Right renal pelvis (tissue), 4 donors: Measurements from ENCODE around the gene TOMM40L. TPM values are rescaled to one million over a fixed set of nuclear protein-coding genes. Genes with fewer than 3 reads are reported as not detected.
"Not testable (repeated sequence)": the region's sequence is repeated elsewhere in the genome, so short reads cannot be mapped to it uniquely, and the experiment has no call there.

Experiments
- DNase-seq, 4 donors: peaks; one replicate each; pipeline ENCODE4 v3.0.0-alpha.2; 2013; ENCODE audit warnings: low read depth in 4 of 4, low spot score in 3 of 4, missing footprints in 1 of 4
- polyA plus RNA-seq, 4 donors: library from polyadenylated mRNA; unstranded; fragments of 120-200 nt; gene quantifications; one replicate each; pipeline ENCODE4 v1.2.1, GENCODE V29; 2013; ENCODE audit not compliant: insufficient read length in 4 of 4

TOMM40L gene
- polyA plus RNA-seq, 4 donors = 14.5 to 15.5 (median 14.9) TPM

DNA sequence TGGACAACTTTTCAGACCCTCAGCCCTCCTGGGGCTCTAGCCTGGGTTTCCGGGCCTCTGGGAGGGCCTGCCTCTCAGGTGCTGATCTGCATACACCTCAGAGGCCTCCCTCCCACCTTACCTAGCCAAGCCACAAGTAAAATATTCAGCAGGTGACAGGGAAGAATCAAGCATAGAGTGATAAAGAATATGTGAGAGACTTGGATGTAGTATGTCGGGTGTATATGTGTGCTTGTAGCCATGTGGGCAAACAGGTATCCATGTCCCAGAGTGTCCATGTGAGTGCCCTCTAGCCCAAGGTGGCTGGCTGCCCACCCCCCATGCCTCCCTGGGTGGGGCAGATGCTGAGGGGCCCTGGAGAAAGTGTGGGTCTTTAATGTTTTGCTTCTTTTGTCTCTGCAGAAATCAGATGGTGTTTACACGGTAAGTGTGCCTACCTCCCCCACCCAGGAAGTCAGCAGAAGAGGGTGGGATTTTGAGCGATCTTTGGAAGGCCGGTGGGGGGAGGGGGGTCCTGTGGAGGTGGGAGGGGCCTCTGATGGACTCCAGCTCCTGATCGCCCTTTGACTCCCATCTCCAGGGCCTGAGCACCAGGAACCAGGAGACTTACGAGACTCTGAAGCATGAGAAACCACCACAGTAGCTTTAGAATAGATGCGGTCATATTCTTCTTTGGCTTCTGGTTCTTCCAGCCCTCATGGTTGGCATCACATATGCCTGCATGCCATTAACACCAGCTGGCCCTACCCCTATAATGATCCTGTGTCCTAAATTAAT is 7.4 kb upstream of the TOMM40L start:
- no peak for DNase-seq

DNA sequence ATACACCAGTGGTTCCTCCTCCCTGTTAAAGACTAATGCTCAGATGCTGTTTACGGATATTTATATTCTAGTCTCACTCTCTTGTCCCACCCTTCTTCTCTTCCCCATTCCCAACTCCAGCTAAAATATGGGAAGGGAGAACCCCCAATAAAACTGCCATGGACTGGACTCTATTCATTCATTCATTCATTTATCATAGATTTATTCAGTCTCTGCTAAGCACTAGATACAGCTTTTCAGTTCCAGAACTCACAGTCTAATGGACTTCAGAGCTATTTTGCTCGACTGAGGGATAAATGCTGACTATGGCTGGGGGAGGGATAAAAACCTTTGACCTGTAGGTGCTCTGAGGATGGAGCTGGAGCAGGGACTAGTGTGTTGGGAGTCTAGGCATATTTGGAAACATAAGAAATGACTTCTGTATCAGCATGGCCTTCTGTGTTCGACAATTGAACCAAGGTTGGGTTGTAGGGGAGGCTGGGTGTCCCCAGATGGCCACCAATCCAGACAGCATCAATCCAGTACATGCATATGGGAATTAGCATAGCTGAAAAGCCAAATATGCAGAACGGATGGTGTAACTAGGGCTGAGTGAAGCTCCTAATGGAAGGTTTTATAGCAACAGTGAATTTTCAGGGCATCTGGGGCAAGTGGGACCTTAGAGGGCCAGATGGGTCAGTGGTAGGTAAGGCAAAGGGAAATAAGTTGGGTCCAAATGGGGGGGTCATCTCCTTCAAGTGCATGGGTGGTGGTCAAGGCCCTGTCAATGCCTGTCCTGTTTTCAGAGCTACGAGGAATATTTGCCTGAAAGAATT is 6.6 kb upstream of the TOMM40L start:
- DNase-seq = no peak

DNA sequence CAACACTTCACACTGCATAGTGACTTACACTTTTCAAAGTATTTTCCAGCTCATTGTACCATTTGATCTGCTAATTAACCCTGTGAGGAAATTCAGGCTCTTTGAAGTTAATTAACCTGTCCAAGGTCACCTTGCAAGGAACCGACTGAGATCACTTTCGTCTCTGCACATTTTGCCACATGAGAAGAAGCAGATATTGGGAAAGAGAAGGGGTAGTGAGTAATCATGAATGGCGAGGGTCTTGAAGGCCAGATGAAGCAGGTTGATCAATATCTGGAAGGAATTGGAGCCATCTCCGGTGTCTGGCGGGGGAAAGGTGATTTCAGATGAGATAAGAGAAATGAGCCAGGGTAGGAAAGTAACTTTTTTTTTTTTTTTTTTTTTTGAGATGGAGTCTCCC is 5.9 kb upstream of the TOMM40L start:
- DNase-seq = no peak

DNA sequence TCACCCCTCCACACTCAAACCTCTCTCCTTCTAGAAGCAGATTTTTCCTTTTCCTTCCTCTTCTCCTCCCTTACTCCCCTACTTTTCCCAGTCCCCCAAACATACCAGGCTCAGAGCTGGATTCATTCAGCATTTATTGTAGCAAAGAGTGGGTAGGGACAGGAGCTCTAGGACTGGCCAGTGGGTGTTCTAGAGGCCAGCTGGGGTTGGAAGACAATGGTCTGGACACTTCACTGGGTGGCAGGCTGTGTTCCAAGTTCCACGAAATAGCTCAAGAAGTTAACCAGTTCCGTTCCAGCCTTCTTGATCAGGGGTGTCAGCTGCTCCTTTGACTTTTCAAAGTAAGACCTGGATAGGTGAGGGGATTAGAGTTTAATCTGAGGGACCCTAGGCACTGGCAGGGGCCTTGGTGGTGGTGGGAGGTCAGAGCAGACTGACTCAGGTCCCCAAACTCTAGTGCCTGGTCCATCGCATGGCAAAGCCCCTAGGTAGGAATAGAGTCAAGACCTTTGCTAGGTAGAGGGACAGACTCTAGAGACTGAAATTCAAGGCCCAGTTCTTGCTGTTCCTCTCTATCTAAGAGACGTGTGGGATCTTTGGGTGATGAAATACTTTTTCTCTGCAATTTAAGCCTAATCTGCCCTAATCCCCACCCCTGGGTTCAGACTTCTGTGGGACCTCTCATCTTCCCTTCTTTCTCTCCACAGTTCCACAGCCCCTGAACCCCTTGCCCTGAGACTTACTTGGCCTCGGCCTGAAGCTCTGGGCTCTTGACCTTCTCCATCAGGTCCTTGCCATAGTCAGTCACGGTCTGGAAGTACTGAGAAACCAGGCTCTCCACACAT is 3.5 kb upstream of the TOMM40L start:
- DNase-seq = no peak

DNA sequence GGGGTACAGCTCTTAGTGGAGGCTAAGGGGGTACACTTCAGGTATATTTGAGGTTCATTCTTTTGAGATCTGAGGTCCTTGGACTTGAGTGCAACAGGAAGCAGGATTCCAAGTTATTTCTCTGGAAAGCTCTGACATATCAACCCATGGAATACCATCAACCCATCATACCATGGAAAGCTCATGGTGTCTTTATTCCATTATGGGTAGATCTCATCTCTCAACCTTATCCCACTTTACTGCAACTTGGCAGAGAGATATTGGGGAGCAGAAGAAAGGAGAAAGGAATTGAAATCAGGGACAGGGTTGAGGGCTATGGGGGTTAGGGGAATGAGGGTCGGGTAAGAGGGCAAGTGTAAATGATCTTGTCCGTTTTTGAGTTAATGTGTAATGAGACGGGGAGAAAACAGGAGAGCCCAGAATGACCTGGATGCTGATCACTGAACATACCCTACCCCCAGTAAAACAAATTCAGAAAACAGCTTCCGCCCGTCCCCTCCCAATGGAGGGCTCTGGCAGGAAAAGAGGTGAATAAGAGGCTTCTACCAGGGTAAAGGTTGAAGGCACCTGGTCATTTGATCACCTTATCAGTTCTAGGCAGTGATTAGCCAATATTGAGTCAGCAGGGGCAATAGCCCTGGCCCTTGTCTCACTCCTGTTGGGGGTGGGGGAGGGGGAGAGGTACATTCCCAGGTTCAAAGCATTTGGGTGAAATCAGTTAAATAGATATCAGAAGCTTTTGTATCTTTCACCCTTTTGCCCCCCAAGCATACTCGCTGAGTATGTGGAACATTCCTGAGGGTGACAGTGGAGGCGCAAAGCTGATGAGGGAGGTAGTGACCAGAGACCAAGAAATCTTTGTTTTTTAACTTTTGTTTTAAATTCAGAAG is 1.8 kb upstream of the TOMM40L start:
- DNase-seq = no peak

DNA sequence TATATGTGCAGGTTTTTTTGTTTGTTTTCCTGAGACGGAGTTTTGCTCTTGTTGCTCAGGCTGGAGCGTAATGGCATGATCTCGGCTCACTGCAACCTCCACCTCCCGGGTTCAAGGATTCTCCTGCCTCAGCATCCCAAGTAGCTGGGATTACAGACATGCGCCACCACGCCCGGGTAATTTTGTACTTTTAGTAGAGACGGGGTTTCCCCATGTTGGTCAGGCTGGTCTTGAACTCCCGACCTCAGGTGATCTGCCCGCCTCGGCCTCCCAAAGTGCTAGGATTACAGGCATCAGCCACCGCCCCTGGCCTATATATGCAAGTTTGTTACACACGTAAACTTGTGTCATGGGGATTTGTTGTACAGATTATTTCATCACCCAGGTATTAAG is 1.2 kb upstream of the TOMM40L start:
- not testable (repeated sequence) for DNase-seq

DNA sequence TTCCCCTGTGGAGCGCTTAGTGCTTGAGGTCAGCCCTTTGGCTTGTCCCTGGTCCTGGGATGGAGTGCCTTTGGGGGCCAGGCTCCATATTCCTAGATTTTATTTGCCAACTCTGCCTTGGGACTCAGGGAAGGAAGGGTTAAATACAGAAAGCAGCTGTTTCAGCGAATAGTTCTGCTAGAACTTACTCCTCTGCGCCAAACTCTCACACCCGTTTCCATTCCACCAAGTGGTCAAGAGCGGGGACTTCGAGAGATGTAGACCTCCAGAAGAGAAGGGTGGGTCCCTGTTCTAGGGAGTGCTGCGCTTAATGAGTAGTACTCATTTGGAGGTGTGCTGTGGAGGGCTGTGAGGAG is 704 bp upstream of the TOMM40L start:
- no peak for DNase-seq

DNA sequence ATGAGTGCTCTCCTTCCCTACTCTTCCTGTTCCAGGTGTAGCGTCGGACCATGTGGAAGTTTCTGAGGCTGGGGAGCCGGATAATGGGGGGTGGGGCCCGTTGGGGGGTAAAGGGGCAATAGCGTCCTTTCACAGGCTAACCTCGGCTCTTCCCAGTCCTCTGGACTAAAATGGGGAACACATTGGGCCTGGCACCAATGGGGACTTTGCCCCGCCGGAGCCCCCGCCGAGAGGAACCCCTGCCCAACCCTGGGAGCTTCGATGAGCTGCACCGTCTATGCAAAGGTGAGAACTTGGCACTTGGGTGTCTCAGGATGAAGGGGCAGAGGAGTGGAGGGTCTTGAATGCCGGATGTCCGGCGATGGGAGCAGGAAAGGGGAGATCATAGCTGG is 456 bp downstream of the TOMM40L start:
- no peak for DNase-seq

DNA sequence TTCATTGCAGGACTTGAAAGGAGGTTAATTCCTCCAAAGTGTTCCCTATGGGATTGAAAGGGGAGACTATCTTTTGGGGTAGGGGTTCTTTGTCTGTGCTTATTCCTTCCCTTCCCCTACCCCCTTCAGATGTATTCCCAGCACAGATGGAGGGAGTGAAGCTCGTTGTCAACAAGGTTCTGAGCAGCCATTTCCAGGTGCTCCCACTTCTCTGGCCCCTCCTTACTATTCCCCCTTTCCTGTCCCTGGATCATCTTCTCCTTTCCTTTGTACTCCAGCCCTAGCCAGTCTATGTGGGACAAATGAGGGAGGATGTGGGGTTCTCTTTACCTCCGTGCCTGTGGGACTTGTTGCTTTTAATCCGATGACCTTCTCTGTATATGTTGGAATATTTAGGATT is 899 bp downstream of the TOMM40L start:
- DNase-seq = no peak

DNA sequence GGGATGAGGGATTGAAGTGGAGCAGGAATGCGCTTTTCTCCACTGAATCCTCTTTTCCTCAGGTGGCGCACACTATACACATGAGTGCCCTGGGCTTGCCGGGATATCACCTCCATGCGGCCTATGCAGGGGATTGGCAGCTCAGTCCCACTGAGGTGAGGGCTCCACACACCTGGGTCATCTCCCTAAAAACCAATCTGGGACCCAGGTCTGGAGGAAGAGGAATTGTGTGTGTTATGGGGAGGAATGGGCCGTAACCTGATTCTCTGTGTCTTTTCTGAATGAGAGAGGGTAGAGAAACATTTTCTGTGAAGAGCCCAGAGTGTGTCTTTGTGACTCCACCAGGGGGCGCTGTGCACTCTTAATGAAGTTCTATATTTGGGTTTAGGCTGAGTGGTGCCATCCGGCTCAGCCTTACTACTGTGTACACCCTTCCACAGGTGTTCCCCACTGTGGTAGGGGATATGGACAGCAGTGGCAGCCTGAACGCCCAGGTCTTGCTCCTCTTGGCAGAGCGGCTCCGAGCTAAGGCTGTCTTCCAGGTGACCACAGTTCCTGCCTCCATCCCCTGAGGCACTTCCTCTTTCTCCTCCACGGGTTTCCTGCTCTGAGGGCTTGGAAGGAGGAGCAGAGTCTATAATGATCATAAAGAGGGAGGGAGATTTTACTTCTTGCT is 1.5 kb downstream of the TOMM40L start:
- peak; percentile 52 to 65 (median 63) for DNase-seq

DNA sequence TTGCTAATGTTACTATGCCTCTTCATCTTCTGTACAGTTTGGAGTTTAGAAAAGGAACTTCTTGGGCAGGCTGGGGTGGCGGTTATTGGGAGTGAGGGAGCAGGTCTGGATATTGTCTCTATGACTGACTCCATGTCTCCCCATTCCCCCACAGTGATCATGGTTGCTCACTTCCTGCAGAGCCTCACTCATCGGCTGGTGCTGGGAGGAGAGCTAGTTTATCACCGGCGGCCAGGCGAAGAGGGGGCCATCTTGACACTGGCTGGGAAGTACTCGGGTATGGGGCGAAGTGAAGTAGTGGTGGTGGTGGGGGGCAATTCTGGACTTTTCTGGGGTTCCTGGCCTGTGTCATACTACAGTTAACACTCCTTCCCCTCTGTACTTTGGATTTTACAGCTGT is 2.2 kb downstream of the TOMM40L start:
- no peak for DNase-seq

DNA sequence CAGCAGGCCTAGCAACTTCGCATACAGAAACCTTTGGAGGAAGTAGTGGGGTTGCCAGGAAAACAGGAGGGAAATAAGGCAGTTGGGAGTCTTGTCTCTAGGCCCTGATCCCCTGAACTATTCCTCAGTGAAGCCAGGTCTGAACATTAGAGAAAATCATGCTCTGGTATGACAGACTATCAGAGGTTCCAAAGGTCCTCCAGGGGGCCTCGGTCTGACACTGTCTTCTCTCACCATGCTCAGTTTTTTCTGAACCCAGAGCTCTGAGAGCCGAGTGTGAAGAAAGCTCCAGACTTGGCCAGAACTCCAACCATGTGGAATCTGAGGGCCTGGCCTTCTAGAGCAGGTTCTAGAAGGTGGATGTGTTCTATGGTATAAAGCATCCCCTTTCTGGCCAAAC is 4.0 kb downstream of the TOMM40L start:
- no peak for DNase-seq

DNA sequence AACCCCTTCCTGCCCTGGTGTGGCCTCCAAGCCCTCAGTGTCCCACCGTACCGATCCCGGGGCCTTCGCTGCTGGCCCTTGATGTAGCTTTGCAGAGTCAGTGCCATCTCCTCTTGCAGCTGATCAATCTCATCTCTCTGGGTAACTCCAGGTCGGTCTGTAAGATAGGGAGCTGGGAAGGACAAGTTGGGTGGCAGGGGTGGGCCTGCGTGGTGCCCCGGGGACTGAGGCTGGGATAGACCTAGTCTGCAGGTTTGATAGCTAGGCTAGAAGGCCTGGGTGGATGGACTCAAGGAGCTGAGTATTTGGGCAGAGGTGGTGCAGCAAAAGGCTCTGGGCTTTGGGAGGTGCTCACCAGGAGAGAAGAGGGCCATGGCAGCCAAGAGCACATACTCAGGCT is 4.9 kb downstream of the TOMM40L start:
- no peak for DNase-seq

DNA sequence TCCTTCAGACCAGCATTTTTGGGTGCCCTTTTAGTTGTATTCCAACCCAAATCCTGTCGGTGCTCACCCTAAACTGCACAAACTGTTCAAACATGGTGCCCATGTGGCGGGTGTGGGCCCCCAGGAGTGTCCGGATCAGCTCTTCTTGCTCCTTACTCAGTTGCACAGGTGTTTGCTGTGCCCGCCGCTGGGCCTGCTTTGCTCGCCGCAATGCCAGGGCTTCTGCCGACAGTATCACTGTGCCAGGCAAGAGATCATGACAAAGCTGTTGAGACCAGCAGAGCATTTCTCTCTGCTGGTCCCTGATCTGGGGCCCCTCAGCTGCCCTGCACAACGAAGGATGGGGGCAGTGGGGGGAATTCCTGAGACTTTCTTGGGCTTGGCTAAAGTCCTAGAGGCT is 7.2 kb downstream of the TOMM40L start:
- DNase-seq = no peak

DNA sequence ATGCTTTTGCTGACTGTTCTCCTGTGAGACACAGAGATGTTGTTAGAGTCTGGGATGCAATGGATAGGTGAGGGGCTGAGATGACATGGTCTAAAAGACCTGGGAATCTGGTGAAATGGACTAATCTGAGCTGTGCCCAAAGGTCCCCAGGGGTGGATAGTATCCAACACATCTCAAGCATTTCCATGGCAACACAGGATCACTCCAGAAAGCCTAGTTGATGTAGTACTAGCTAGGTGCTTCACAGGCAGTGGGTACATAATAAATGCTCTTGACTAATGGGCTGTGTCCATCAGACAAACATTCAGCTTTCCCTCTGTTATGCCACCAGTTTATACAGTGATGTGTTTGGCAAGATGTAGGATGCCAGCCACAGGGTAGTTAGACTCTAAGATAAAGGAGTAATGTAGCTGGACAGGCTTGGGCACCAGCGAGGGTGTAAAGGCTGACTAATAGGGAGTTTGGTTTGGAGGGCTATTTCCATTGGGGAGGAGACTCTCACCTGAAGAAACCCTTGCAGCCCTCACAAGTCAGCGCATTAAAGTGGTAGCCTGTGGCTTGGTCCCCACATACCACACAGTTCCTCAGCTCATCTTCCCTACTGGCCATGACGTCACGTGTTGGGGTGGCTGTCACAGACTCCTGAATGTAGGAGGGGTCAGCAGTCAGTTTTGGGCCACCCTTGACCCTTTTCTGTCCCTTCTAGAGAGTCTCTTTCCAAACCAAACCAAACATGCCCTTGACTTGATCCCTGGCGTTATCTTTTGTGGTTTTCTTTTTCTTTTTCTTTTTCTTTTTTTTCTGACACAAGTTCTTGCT is 10.3 kb downstream of the TOMM40L start:
- DNase-seq = no peak

DNA sequence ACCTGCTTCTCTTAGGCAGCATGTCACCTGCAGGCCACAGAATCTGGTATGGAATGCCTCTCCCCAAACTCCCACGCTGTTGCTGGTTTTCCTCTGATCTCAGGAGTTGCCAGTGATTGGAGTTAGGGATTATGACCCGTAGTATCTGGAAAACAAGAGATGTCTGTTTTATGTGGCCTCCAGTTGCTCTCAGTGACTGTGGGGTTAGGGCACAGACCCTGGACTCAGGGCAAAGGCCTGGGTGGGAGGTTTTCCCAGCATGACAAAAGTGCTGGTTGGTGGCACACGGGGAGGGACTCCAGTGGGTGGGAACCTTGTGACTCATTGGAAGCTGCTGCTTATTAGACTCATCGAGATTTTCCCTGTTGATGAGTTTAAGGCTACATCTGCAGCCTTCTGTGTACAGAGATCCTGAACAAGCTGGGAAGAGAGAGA is 12.2 kb downstream of the TOMM40L start, which contains the start of gene NR1I3:
NR1I3 (minus strand) TSS at position 165 of the 435 bp plus-strand sequence. CDS start 1,638 bp downstream, outside the sequence.
- DNase-seq = no peak

DNA sequence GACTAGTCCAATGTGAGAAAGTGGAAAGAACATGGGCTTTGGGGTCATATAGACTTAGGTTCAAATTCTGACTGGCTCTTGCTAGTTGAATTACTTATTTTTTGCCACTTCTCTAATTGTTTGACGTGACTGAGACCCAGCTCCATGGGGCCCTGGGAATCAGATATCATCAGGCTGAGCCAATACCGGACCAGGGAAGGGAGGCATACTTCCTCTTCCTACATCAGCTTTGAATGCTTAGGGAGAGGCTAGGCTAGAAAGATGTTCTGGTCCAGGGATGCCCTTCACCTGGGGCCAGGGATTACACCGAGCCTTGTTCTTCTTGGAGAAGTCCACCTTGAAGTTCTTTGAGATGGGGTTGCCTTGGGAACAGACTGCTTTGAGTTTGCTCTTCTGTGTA is 15.8 kb downstream of the TOMM40L start:
- no peak for DNase-seq

DNA sequence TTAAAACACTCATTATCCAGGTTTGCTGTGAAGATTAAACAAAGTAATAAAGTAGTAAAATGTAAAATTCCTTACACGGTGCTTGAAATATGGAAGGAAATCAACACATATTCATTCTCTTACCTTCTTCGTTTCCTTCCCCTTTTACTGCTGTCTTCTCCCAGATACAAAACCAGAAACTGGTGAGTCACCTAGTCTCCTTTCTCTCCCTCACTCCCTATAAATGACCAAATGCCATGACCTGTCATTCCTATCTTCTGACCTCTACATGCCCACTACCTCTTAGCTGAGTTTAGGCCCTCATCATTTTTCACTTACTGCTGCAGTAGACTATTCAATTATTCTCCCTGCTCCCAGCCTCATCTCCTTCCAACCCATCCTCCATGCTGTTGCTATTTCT is 16.5 kb downstream of the TOMM40L start:
- DNase-seq = no peak

DNA sequence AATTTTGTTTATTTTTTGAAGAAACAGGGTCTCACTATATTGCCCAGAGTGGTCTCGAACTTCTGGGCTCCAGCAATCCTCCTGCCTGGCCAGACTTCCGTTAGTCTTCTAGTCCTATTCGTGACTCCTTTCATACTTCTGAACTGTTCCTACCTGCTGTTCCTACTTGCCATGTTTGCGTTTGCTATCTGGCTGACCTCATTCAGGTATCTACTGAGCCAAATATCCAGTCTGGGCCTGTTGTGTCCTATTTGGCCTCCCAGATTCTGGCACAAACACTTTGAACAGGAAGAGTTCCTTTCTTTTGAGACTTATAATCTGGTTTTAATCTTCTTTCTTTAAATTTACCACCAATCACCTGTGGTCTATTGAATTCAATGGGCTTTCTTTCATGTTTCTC is 19.0 kb downstream of the TOMM40L start:
- DNase-seq = no peak
